Stimulated activated naive B cell treated with anti-CD40 and anti-IgM and Interleukin-4, amounts not matched to agents 10 μg/mL and 1 μg/mL and 100 μg/mL, for 72 hours (primary cell): ENCODE measurements around the gene TRPC4AP.

Experiments
- ATAC-seq, 2 donors: fragments of 150-1000 bp; cut with Tn5 transposase; replicated peaks; 2 replicates each; pipeline ENCODE4 v1.10.0; 2021; ENCODE audit warnings: moderate library complexity in 1 of 2
- DNase-seq: peaks from one replicate; pipeline ENCODE4 v3.0.0; 2021
- H3K27ac Mint-ChIP-seq: one replicate; pipeline ENCODE4 v1.8.0; 2022; ENCODE audit warnings: mild to moderate bottlenecking, mixed read lengths
- H3K27me3 Mint-ChIP-seq, 2 donors: one replicate each; pipeline ENCODE4 v1.8.0; 2022; ENCODE audit warnings: mixed read lengths in 2 of 2
- H3K36me3 Mint-ChIP-seq, 2 donors: one replicate each; pipeline ENCODE4 v1.8.0; 2022; ENCODE audit warnings: mixed read lengths in 2 of 2, mild to moderate bottlenecking in 1 of 2
- H3K4me1 Mint-ChIP-seq, 2 donors: one replicate each; pipeline ENCODE4 v1.8.0; 2022; ENCODE audit warnings: mixed read lengths in 2 of 2, mild to moderate bottlenecking in 1 of 2
- H3K4me3 Mint-ChIP-seq, 2 donors: one replicate each; pipeline ENCODE4 v1.8.0; 2022; ENCODE audit warnings: mild to moderate bottlenecking in 2 of 2, mixed read lengths in 2 of 2, moderate library complexity in 1 of 2
- H3K9me3 Mint-ChIP-seq, 2 donors: one replicate each; pipeline ENCODE4 v1.8.0; 2022; ENCODE audit warnings: mixed read lengths in 2 of 2, mild to moderate bottlenecking in 1 of 2

Gene TRPC4AP

GRCh38 chr20:34990661-34991214 is 101.9 kb downstream of the TRPC4AP start:
- H3K9me3 Mint-ChIP-seq = no peaks in the 10 kb centered on the region
- DNase-seq (no peak), ATAC-seq (no peak)
- peak overlapping the region; percentile 26 for H3K27ac Mint-ChIP-seq
- H3K4me1 Mint-ChIP-seq = peaks cover 0 to 3% of the 10 kb centered on the region in 2 donors
- H3K36me3 Mint-ChIP-seq = peaks cover 23 to 29% of the 10 kb centered on the region in 2 donors
- H3K4me3 Mint-ChIP-seq = no peak overlapping the region
- H3K27me3 Mint-ChIP-seq = peaks cover 0 to 3% of the 10 kb centered on the region in 2 donors

GRCh38 chr20:34990231-34990630 is 102.4 kb downstream of the TRPC4AP start:
- Mint-ChIP-seq H3K27ac (no peak overlapping the region), H3K4me1 (peaks cover 0 to 3% of the 10 kb centered on the region in 2 donors), H3K4me3 (no peak overlapping the region), H3K9me3 (no peaks in the 10 kb centered on the region), H3K27me3 (peaks cover 0 to 8% of the 10 kb centered on the region in 2 donors), H3K36me3 (peaks cover 21 to 26% of the 10 kb centered on the region in 2 donors)
- ATAC-seq (no peak), DNase-seq (no peak)

- H3K27me3 Mint-ChIP-seq = peaks cover 0 to 12% of the 10 kb centered on the region in 2 donors
- H3K4me1 Mint-ChIP-seq = peaks cover 0 to 3% of the 10 kb centered on the region in 2 donors
- ATAC-seq = no peak
- H3K9me3 Mint-ChIP-seq = no peaks in the 10 kb centered on the region
- peaks cover 20 to 22% of the 10 kb centered on the region in 2 donors for H3K36me3 Mint-ChIP-seq
- no peak overlapping the region for H3K27ac Mint-ChIP-seq
- no peak overlapping the region for H3K4me3 Mint-ChIP-seq
- no peak for DNase-seq
Observed at GRCh38 chr20:34989670-34990069, 102.9 kb downstream of the TRPC4AP start.

- no peak for DNase-seq
- no peaks in the 10 kb centered on the region for H3K9me3 Mint-ChIP-seq
- peaks cover 0 to 3% of the 10 kb centered on the region in 2 donors for H3K4me1 Mint-ChIP-seq
- H3K36me3 Mint-ChIP-seq = peaks cover 15 to 19% of the 10 kb centered on the region in 2 donors
- peaks cover under 1 to 15% of the 10 kb centered on the region in 2 donors for H3K27me3 Mint-ChIP-seq
- ATAC-seq = no peak
- H3K4me3 Mint-ChIP-seq = no peak overlapping the region
- no peak overlapping the region for H3K27ac Mint-ChIP-seq
Observed at GRCh38 chr20:34989118-34989517, 103.5 kb downstream of the TRPC4AP start.

GRCh38 chr20:34988191-34988540 is 104.4 kb downstream of the TRPC4AP start:
- Mint-ChIP-seq H3K27me3 (peaks cover 10 to 24% of the 10 kb centered on the region in 2 donors), H3K4me3 (no peak overlapping the region), H3K36me3 (peaks cover 5 to 10% of the 10 kb centered on the region in 2 donors), H3K27ac (no peak overlapping the region), H3K4me1 (peaks cover 0 to 3% of the 10 kb centered on the region in 2 donors), H3K9me3 (no peaks in the 10 kb centered on the region)
- DNase-seq (no peak), ATAC-seq (no peak)

GRCh38 chr20:34987288-34988190 is 105.1 kb downstream of the TRPC4AP start:
- ATAC-seq (peak in 1 of 2 donors; percentile 8), DNase-seq (no peak)
- peaks cover 16 to 30% of the 10 kb centered on the region in 2 donors for H3K27me3 Mint-ChIP-seq
- H3K36me3 Mint-ChIP-seq = peaks cover 5 to 6% of the 10 kb centered on the region in 2 donors
- peak overlapping the region in 1 of 2 donors; percentile 17 for H3K4me3 Mint-ChIP-seq
- peaks cover 0 to 3% of the 10 kb centered on the region in 2 donors for H3K4me1 Mint-ChIP-seq
- no peaks in the 10 kb centered on the region for H3K9me3 Mint-ChIP-seq
- H3K27ac Mint-ChIP-seq = peak overlapping the region; percentile 31

GRCh38 chr20:34986311-34987287 is 106.0 kb downstream of the TRPC4AP start:
- ATAC-seq (no peak), DNase-seq (no peak)
- Mint-ChIP-seq H3K27me3 (peaks cover 22 to 37% of the 10 kb centered on the region in 2 donors), H3K4me1 (peaks cover 0 to 3% of the 10 kb centered on the region in 2 donors), H3K9me3 (no peaks in the 10 kb centered on the region), H3K27ac (peak overlapping the region; percentile 56), H3K4me3 (no peak overlapping the region), H3K36me3 (peaks cover 2 to 6% of the 10 kb centered on the region in 2 donors)

GRCh38 chr20:34985461-34986310 is 106.9 kb downstream of the TRPC4AP start:
- ATAC-seq = no peak
- peak overlapping the region; percentile 56 for H3K27ac Mint-ChIP-seq
- H3K36me3 Mint-ChIP-seq = peaks cover 0 to 2% of the 10 kb centered on the region in 2 donors

GRCh38 chr20:34984756-34985261 is 107.8 kb downstream of the TRPC4AP start:
- Mint-ChIP-seq H3K36me3 (peaks cover 0 to 2% of the 10 kb centered on the region in 2 donors), H3K27me3 (peaks cover 27 to 43% of the 10 kb centered on the region in 2 donors), H3K4me1 (peaks cover 0 to 3% of the 10 kb centered on the region in 2 donors), H3K4me3 (no peak overlapping the region), H3K27ac (peak overlapping the region; percentile 2), H3K9me3 (no peaks in the 10 kb centered on the region)
- ATAC-seq (no peak), DNase-seq (no peak)

More at GRCh38 chr20:34985461-34986310, 106.9 kb downstream of the TRPC4AP start:
- peaks cover 0 to 3% of the 10 kb centered on the region in 2 donors for H3K4me1 Mint-ChIP-seq
- no peak overlapping the region for H3K4me3 Mint-ChIP-seq
- no peaks in the 10 kb centered on the region for H3K9me3 Mint-ChIP-seq
- no peak for DNase-seq
- H3K27me3 Mint-ChIP-seq = peaks cover 27 to 39% of the 10 kb centered on the region in 2 donors

GRCh38 chr20:34983995-34984735 is 108.4 kb downstream of the TRPC4AP start:
- peaks cover 0 to 2% of the 10 kb centered on the region in 2 donors for H3K36me3 Mint-ChIP-seq
- H3K4me3 Mint-ChIP-seq = no peak overlapping the region
- peaks cover 0 to 3% of the 10 kb centered on the region in 2 donors for H3K4me1 Mint-ChIP-seq
- ATAC-seq = no peak
- no peak for DNase-seq
- no peaks in the 10 kb centered on the region for H3K9me3 Mint-ChIP-seq
- H3K27me3 Mint-ChIP-seq = peaks cover 27 to 43% of the 10 kb centered on the region in 2 donors
- H3K27ac Mint-ChIP-seq = no peak overlapping the region

- Mint-ChIP-seq H3K27me3 (peaks cover 27 to 43% of the 10 kb centered on the region in 2 donors), H3K27ac (no peak overlapping the region), H3K4me1 (peaks cover 0 to 3% of the 10 kb centered on the region in 2 donors), H3K9me3 (no peaks in the 10 kb centered on the region), H3K36me3 (peaks cover 0 to 2% of the 10 kb centered on the region in 2 donors), H3K4me3 (no peak overlapping the region)
- ATAC-seq (no peak), DNase-seq (no peak)
Observed at GRCh38 chr20:34983089-34983820, 109.4 kb downstream of the TRPC4AP start.
